ENCODE results near the gene SEMA3E.

DNA sequence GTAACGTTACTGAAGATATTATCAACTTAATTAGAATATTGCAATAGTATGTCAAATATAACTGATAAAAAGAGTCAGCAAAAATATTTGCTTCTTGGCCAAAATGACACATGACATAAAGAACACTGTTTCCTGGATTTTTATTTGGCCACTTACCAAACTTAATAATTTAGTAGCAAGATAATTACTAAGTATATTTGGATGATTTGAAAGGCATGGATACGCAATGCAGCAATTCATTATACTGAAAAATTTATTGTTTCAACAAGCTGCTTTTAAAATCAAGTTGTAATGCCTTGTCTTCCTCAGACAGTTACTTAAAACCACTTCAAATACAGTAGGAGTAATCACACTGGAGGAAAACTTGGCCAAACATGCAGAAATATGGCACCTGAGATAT, 234.0 kb downstream of the SEMA3E start:
- TF ChIP-seq, protein P1, sequence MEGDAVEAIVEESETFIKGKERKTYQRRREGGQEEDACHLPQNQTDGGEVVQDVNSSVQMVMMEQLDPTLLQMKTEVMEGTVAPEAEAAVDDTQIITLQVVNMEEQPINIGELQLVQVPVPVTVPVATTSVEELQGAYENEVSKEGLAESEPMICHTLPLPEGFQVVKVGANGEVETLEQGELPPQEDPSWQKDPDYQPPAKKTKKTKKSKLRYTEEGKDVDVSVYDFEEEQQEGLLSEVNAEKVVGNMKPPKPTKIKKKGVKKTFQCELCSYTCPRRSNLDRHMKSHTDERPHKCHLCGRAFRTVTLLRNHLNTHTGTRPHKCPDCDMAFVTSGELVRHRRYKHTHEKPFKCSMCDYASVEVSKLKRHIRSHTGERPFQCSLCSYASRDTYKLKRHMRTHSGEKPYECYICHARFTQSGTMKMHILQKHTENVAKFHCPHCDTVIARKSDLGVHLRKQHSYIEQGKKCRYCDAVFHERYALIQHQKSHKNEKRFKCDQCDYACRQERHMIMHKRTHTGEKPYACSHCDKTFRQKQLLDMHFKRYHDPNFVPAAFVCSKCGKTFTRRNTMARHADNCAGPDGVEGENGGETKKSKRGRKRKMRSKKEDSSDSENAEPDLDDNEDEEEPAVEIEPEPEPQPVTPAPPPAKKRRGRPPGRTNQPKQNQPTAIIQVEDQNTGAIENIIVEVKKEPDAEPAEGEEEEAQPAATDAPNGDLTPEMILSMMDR (IDR thresholded peaks at IDR 0.05), result no peak
- TF ChIP-seq POLR2AphosphoS5 (IDR thresholded peaks at IDR 0.05) (no peak), POLR2A (IDR thresholded peaks at IDR 0.05) (no peak), EP300 (IDR thresholded peaks at IDR 0.05) (no peak)

All from suprapubic skin (tissue), 4 donors.